ENCODE data around the gene GRAP.

Gene GRAP

GRCh38 chr17:18981642-18982424, 64.9 kb downstream of the GRAP start (continued):
- TF ChIP-seq ZNF132 (tag by site-specific recombination; IDR thresholded peaks at IDR 0.05; ENCODE audit: borderline replicate concordance), result no peak

DNA sequence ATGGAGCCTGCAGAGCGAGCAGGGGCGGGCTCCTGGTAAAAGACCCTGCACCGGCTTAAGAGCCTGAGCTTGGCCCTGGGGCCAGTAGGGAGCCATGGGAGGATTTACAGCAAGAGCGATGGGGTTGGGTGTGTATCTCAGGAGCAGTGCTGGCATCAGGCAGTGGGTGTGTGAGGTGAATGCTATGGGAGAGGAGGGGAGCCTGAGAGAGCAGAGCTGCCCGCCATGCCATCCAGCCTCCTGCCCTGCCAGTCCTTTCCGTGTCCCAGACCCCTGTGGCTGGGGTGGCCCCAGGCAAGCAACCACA, 65.5 kb downstream of the GRAP start:
- ChIA-PET POLR2A (interaction anchor here (1.8 kb wide), 1 partner anchor 10 kb away, joined by 7 read pairs; no protein-coding TSS in a partner anchor), CTCF (interaction anchor here (0.6 to 2.7 kb wide), 5 partner anchors 18 to 355 kb away, joined by 3 to 11 read pairs (median 3); no protein-coding TSS in a partner anchor)
- H3K27ac ChIP-seq (ENCODE audit: extremely low read depth, low read depth, low read length), result peak overlapping the region; percentile 76; the same call in 1 of the 2 replicates
- H3K36me3 ChIP-seq (ENCODE audit: control insufficient read depth in 2 of 2, insufficient read depth in 1 of 2, low read length in 2 of 2), result peaks cover 0 to 59% of the 10 kb centered on the region in 2 experiments; a peak in 1 of 3 replicates
- no peaks in the 10 kb centered on the region for H3K9me3 ChIP-seq (ENCODE audit: control insufficient read depth, insufficient read depth, low read depth, low read length)
- peak; percentile 69 for TF ChIP-seq ZNF16 (tag by site-specific recombination; IDR thresholded peaks at IDR 0.05; ENCODE audit: low read depth)
- no peak for TF ChIP-seq GLIS1 (tag by site-specific recombination; IDR thresholded peaks at IDR 0.05)
- peaks cover 11% of the 10 kb centered on the region for H3K4me1 ChIP-seq (ENCODE audit: control insufficient read depth, insufficient read depth, low read length)
- H3K4me3 ChIP-seq (ENCODE audit: low read depth, low read length), result no peak overlapping the region

DNA sequence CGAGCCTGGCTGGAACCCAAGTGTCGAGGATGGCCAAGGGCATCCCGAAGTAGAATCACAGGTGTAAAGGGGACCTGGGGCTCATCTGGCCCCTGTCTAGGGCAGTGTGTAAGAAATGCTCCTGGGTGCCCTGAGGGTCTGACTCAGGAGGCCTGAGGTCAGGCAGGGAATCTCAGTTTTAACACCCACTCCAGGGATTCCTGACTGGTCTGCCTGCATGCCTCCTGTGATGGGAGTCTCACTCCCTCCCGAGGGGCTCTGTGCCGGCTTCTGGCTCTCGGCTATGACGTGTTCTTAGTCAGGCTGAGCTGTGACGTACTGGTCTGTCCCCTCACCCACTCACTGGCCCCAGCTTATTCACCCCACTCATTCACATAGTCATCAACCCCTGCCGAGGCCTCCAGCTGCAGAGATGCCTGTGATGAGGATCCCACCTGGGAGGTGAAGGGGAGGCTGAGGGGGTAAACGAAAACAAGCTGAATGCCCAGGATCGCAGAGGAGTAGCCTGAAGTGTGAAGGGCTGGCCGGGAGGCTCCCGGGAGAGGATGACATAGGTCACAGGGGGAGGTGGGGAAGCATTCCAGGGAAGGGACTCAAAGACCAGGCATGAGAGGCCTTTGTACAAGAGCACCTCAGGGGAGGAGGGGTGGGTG, 65.9 kb downstream of the GRAP start:
- ChIA-PET CTCF (interaction anchor here (0.6 to 3.9 kb wide), 6 partner anchors 18 to 666 kb away, joined by 3 to 15 read pairs (median 4); partner anchors contain the start of genes SMCR8 and TOP3A), POLR2A (interaction anchor here (1.8 kb wide), 1 partner anchor 11 kb away, joined by 7 read pairs; no protein-coding TSS in a partner anchor)
- H3K27ac ChIP-seq (ENCODE audit: extremely low read depth, low read depth, low read length), result no peak overlapping the region
- H3K4me1 ChIP-seq (ENCODE audit: control insufficient read depth, insufficient read depth, low read length), result peaks cover 11% of the 10 kb centered on the region
- TF ChIP-seq, protein P1, sequence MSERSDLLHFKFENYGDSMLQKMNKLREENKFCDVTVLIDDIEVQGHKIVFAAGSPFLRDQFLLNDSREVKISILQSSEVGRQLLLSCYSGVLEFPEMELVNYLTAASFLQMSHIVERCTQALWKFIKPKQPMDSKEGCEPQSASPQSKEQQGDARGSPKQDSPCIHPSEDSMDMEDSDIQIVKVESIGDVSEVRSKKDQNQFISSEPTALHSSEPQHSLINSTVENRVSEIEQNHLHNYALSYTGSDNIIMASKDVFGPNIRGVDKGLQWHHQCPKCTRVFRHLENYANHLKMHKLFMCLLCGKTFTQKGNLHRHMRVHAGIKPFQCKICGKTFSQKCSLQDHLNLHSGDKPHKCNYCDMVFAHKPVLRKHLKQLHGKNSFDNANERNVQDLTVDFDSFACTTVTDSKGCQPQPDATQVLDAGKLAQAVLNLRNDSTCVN (tag by site-specific recombination; optimal IDR thresholded peaks at IDR 0.05), result no peak
- TF ChIP-seq ZIC2 (tag by site-specific recombination; IDR thresholded peaks at IDR 0.05) (peak; percentile 92), GLIS1 (tag by site-specific recombination; IDR thresholded peaks at IDR 0.05) (peak; percentile 98), EGR2 (tag by site-specific recombination; IDR thresholded peaks at IDR 0.05; ENCODE audit: low read depth) (peak; percentile 67)
- H3K9me3 ChIP-seq (ENCODE audit: control insufficient read depth, insufficient read depth, low read depth, low read length), result no peaks in the 10 kb centered on the region
- H3K36me3 ChIP-seq (ENCODE audit: control insufficient read depth in 2 of 2, insufficient read depth in 1 of 2, low read length in 2 of 2), result peaks cover 0 to 58% of the 10 kb centered on the region in 2 experiments; a peak in 2 of 3 replicates
- H3K4me3 ChIP-seq (ENCODE audit: low read depth, low read length), result no peak overlapping the region

DNA sequence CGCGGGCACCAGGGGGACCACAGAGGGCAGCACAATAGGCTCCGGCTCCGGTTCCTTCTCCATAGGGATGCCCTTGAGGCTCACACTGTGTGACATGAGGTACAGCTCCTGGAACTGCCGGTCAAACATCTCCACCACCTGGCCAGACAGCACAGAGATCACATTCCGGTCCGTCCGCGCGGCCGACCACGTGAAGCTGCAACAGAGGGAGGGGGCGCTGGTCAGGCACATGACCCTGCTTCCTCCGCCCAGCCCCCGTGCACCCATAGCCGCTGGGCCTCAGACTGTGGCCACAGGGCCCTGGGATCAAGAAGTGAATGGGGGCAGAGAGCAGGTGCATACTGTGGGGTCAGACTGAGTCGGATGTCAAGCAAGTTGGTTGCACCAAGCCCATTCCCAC, 68.1 kb downstream of the GRAP start:
- CTCF ChIA-PET, result interaction anchor here (3.9 kb wide), 1 partner anchor 18 kb away, joined by 15 read pairs; no protein-coding TSS in a partner anchor
- H3K4me1 ChIP-seq (ENCODE audit: control insufficient read depth, insufficient read depth, low read length), result peaks cover 11% of the 10 kb centered on the region
- TF ChIP-seq ZNF747 (tag by site-specific recombination; IDR thresholded peaks at IDR 0.05) (no peak), ZNF600 (tag by site-specific recombination; IDR thresholded peaks at IDR 0.05) (0 out of 2 replicates have a peak, but pooled peaks have one; percentile 8), REST (tag by site-specific recombination; IDR thresholded peaks at IDR 0.05) (no peak)
- H3K36me3 ChIP-seq (ENCODE audit: control insufficient read depth in 2 of 2, insufficient read depth in 1 of 2, low read length in 2 of 2), result peaks cover 0 to 55% of the 10 kb centered on the region in 2 experiments; a peak in 2 of 3 replicates
- H3K27ac ChIP-seq (ENCODE audit: extremely low read depth, low read depth, low read length), result no peak overlapping the region
- no peak overlapping the region for H3K4me3 ChIP-seq (ENCODE audit: low read depth, low read length)
- POLR2A ChIA-PET, result no interaction called here
- H3K9me3 ChIP-seq (ENCODE audit: control insufficient read depth, insufficient read depth, low read depth, low read length), result no peaks in the 10 kb centered on the region

Data from HEK293 (cell line).